Esophagus squamous epithelium (tissue), 4 donors: ENCODE measurements around the gene PCDHGC4.

Source experiments
- CTCF ChIP-seq, 6 experiments: fragments of 450-650 bp in 4 of 6; fragments of 200-600 bp in 2 of 6; sonication (generic) in 2 of 6; IDR thresholded peaks; one replicate each; pipeline ENCODE4 v1.5.1; 2016 to 2019; ENCODE audit warnings: antibody characterized with exemption in 6 of 6, mild to moderate bottlenecking in 4 of 6, moderate library complexity in 4 of 6
- POLR2A ChIP-seq, 4 donors: fragments of 450-650 bp; IDR thresholded peaks; one replicate each; pipeline ENCODE4 v1.6.1; 2017; ENCODE audit warnings: antibody characterized with exemption in 4 of 4, mild to moderate bottlenecking in 4 of 4, moderate library complexity in 3 of 4

GRCh38 chr5:141517880-141518617, 33.2 kb downstream of the PCDHGC4 start:
- TF ChIP-seq CTCF (IDR thresholded peaks at IDR 0.05): no peak
- no peak for TF ChIP-seq POLR2A (IDR thresholded peaks at IDR 0.05)
